Activated CD4-positive, alpha-beta T cell treated with anti-CD3 and anti-CD28 coated beads for 4 hours (primary cell): ENCODE data around the gene HSPH1.
"Not testable (repeated sequence)": the region's sequence is repeated elsewhere in the genome, so short reads cannot be mapped to it uniquely, and the experiment has no call there.

Experiments used
- DNase-seq, 2 donors: peaks; one replicate each; pipeline ENCODE4 v3.0.0-alpha.2; 2020

HSPH1 gene

DNA sequence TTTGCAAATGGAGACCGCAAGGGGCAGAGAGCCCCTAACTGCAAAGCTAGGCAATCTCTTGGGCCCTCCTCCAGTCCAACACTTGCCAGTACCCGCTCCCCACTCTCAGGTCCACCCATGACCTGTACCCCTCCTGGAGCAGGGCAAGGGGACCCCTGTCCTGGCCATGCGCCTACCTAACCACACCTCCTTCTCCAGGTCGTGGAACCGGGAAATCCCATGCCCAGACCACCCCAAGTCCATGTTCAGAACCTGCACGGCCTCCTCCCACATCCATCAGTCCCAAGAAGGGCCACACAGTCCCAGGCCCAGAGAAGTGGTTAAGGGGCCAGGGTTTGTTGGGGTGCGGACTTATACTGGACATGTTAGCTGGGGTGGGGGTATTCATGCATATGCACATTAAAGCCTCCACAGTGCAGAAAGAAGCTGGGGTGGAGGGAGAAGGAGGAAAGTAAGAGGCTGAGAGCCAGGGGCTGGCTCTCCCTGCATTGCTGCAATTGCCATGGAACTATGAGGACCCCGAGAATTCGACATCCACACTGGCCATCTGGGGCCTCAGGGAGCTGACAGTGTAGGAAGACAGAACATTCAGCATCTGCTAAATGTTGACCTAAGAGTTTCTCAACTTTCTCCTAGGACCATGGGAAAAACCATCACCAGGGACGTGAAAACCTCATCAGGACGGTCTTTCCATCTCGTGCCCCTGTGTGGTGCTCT, 39.0 kb downstream of the HSPH1 start:
- no peak for DNase-seq

DNA sequence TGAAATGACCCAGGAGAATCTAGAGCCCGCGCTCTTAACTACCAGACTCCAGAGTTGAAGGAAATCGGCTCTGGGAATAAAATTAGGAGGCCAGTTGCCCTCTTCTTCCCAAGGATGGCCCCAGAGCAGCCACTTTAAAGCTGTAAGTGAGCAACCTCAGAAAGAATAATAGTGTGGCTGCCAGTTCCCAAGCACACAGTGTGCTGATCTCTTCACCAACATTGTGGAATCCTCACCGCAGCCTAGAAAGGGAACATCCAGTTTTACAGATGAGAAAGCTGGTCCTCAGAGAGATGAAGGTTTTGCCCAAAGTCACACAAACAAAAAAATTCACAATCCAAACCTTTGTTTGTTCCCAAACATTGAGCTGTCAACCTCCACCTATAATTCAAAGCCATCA, 39.6 kb downstream of the HSPH1 start:
- no peak for DNase-seq

- no peak for DNase-seq
Observed at GRCh38 chr13:31121379-31122140, 40.1 kb downstream of the HSPH1 start.

DNA sequence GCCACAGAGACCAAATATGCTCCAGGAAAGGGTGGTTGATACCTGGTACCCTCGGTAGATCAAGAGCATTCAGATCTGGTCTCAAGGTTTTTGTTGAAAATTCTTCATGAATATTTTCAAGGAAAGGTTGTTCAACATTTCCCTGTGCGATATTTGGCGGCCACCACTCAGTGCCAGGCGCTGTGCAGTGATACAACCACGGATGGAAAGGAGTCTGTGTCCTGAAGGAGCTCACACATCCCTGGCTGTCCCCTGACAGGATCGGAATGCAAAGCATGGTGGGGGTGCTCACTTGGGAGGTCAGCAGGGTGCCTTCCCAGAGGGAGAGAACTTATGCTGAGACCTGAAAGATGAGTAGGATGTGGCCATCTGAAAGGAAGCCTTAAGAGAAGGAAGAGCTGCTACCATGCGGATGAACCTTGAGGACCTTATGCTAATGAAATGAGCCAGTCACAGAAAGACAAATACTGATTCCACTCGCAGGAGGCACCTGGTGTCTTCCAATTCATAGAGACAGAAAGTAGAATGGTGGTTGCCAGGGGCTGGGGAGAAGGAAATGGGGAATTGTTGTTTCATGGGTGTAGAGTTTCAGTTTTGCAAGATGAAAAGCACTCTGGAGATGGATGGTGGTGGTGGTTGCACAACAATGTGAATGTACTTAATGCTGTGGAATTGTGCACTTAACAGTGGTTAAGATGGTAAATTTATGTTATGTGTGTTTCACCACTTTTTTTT, 41.6 kb downstream of the HSPH1 start:
- DNase-seq, result no peak

DNA sequence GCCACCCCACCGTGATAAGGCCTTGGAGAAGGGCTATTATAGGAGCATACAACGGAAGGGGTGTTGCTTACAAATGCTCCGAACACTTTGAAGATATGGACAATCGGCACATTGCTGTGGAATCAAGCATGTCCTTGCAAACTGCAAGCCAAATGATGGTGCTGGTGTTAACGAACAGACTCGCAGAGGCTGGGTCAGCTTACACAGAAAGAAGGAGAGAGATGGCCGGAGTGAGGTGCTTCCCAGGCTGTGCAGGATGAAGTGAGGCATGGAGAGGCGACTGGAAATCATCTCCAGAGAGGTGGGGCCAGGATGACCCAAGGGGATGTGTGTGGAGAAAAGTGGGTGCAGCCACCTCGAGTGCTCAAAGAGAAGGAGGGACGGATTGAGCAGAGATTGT, 42.2 kb downstream of the HSPH1 start:
- no peak for DNase-seq

- DNase-seq, result no peak
Observed at GRCh38 chr13:31116224-31116623, 45.5 kb downstream of the HSPH1 start.

GRCh38 chr13:31115616-31116015, 46.1 kb downstream of the HSPH1 start:
- DNase-seq, result no peak

DNA sequence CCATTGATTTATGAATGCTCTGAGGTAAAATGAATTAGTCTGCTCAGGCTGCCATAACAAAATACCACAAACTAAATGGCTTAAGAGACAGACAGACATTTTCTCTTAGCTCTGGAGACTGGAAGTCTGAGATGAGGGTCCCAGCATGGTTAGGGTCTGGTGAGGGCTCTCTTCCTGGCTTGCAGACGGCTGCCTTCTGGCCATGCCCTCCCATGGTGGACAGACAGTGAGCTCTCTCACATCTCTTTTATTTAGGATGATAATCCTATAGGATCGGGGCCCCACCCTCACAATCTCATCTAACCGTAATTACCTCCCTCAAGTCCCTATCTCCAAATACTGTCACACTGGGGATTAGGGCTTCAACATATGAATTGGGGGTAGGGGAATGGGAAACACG, 47.1 kb downstream of the HSPH1 start:
- DNase-seq, result no peak

- DNase-seq, result no peak
Observed at GRCh38 chr13:31111136-31111535, 50.6 kb downstream of the HSPH1 start.

GRCh38 chr13:31110617-31111016, 51.1 kb downstream of the HSPH1 start:
- DNase-seq, result no peak

GRCh38 chr13:31110169-31110568, 51.5 kb downstream of the HSPH1 start:
- DNase-seq, result no peak

- no peak for DNase-seq
Observed at GRCh38 chr13:31107109-31107508, 54.6 kb downstream of the HSPH1 start.

DNA sequence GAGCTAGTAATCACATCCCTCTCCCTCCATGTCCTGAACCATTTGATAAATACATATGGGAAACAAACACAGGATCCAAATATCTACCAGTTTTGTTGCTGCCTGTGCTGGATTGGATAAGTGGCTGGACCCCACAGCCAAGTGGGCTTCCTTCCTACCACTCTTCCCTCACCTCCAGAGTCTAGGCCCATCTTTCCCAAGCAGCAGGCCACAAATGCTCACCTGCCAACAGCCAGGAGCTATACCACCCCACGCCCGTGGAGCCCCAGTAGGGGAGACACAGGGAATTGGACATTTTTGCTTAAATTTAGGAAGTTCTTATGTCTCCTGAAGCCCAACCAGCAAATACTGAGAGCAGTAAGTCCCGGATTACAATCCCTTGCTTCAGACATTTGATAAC, 55.8 kb downstream of the HSPH1 start:
- no peak for DNase-seq

DNA sequence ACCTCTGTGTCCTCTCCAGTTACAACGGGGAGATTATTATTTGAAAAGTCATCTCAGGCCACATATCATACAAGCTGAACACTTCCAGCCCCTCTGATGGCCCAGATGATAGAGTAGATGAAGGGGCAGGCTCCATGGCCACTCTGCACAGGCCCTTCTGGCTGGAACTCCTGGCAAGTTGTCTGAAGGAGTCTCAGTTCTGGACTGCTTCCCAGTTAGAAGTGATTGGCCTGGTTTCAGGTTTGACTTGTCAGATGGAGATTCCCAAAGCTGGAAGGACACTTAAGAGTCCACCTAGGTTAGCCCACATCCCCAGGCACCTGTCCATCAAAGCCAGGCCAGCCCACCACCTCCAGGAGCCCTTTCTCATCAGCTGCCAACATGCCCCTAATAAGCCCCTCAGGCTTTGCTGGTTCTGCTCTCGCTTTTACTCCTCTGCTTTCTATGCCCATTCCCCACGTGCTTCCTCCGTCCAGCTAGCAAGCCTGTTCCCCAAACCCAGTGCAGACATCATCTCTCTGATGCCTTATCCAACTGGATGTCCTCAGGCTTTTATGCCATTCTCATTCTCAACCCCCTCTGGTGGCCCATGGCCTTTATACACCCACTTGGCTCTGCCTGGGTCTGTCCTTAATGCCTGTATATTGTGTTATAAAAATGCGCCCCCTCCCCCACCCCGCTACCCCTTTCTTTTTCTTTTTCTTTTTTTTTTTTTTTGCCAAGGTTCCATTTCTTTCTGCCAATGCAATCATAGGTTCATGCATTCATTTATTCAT, 56.5 kb downstream of the HSPH1 start:
- no peak for DNase-seq

DNA sequence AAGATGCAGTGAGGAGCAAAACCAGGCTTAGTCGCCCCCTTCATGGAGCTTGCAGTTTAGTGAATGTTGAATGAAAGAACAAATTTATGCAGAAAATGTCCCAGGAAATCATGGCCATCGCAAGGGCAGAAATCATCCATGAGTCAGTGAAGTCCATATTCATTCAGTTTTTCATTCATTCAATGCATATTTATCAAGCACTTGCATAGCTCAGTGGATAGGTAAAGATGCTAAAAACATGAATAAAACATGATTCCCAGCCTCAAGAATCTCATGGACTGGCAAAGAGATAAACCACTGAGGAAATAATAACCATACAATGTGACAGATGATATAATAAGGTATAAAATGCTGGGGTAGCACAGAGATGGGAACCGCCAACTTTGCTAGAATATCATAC, 58.8 kb downstream of the HSPH1 start:
- no peak for DNase-seq

DNA sequence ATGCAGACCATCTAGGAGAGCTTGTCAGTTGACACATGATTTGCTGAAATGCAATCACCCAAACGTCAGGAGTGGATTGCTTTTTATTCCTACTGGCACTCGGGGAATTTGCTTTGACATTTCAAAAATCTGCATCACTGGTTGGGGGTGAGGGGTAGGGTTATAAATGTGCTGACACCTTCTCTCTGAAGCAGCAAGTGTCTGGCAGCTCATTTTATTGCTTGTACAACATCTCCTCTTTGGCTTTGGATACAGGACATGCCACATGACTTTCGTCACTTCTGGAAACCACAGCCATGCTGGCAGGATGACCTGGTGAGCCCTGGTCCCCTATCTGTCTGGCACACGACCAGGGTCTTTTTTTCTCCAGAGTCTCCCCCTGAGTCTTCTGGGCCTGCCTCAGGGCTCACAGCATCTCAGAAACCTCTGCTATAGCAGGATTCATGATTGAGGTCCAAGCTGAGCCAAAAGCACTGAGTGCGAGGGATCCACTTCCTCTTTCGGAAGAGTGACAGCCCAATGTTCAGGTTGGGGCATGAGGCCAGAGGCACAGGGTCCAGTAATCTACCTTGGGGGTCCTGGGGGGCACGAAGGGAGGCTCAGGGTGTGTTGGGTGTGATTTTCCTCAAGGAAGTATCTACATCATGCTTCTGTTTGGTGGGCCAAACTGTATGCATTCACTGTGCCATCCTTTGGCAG, 60.1 kb downstream of the HSPH1 start:
- DNase-seq, result no peak

DNA sequence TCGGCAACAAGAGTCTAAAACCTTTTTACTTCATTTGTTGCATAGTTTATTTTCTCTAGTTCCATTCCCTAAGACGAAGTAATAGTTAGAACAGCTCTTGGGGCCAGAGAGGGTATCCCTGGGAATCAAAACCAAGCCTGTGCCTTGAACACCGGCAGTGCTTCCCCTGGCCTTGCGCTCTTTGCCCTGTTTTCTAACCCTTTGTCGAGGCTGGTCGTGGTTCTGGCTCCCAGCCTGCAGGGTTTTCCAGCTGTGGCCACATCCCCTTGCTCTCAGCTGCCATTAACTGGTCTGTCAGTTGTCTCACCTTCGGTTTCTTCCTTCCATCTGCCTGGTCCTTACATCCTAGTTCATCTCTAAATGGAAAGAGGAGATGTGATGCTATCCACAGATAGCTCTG, 61.0 kb downstream of the HSPH1 start:
- no peak for DNase-seq

- not testable (repeated sequence) for DNase-seq
Observed at GRCh38 chr13:31097911-31098434, 63.7 kb downstream of the HSPH1 start.

- DNase-seq, result no peak
Observed at GRCh38 chr13:31096654-31097302, 64.9 kb downstream of the HSPH1 start.

GRCh38 chr13:31094331-31095015, 67.2 kb downstream of the HSPH1 start:
- no peak for DNase-seq
